Body of pancreas (tissue), 4 donors: ENCODE data around the gene DGKE.

ENCODE experiments used
- CTCF ChIP-seq, 7 experiments: fragments of 450-650 bp in 4 of 7; fragments of 200-600 bp in 3 of 7; sonication (generic) in 3 of 7; IDR thresholded peaks; one replicate each; pipeline ENCODE4 v1.5.1; 2016 to 2019; ENCODE audit warnings: antibody characterized with exemption in 7 of 7
- POLR2A ChIP-seq, 3 donors: fragments of 450-650 bp; IDR thresholded peaks; one replicate each; pipeline ENCODE4 v1.6.1; 2016; ENCODE audit warnings: antibody characterized with exemption in 3 of 3, mild to moderate bottlenecking in 2 of 3

GRCh38 chr17:56903560-56903959 lies 69.6 kb downstream of the DGKE start:
- TF ChIP-seq CTCF (IDR thresholded peaks at IDR 0.05) (no peak), POLR2A (IDR thresholded peaks at IDR 0.05) (no peak)
